ENCODE data around the gene TCF7L1. TPM values are rescaled to one million over a fixed set of nuclear protein-coding genes. Genes with fewer than 3 reads are reported as not detected.

Gene TCF7L1
- total and polyA plus RNA-seq, 2 of the 13 experiments (the other 11 are each of a cell fraction or from before 2014, with no cell fraction given) = 0.04 to 0.15 TPM

DNA sequence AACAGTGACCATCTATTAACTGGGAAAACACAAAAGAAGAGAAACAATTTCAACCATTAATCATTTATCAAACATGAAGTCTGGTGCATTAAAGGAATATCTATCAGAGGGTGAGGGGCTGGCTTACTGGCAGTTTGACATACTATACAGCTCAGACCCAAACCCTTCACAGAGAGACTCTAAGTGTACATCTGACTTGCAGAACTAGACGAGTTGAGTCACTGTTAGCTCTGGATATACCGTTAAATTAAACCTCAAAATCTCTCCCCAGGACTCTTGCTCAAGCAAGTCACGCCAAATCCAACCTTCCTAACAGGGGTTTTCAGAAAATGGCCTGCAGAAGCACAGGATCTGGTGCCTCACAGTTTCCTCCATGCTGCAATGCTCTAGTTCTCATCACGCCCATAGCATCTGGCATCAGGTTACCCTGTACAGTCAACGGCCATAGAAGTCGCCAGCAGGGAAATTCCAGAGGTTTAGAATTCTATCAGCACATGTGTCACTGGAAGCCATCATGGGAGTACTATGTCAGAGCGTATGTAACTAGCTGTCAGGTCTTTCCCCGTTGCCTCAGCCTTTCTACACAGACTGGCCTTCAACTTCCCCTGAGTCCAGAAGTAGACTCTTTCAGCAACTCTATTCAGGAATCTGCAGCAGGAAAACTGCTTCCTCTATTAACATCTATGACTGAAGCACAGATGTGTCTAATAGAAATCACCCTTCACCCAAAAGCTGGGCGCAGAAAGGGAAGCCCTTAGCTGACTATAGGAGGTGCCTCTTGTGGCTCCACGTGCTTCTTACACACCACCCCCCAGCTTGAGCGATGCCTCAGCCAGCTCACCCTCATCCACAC, 185.3 kb downstream of the TCF7L1 start (continued):
- TF ChIP-seq, protein P1, sequence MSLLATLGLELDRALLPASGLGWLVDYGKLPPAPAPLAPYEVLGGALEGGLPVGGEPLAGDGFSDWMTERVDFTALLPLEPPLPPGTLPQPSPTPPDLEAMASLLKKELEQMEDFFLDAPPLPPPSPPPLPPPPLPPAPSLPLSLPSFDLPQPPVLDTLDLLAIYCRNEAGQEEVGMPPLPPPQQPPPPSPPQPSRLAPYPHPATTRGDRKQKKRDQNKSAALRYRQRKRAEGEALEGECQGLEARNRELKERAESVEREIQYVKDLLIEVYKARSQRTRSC (CRISPR knock-in tag; IDR thresholded peaks at IDR 0.05; ENCODE audit: low read depth) = no peak
- TF ChIP-seq NFE2L2 (IDR thresholded peaks at IDR 0.05; ENCODE audit: low read length) (no peak), SALL1 (CRISPR knock-in tag; IDR thresholded peaks at IDR 0.05) (no peak)

DNA sequence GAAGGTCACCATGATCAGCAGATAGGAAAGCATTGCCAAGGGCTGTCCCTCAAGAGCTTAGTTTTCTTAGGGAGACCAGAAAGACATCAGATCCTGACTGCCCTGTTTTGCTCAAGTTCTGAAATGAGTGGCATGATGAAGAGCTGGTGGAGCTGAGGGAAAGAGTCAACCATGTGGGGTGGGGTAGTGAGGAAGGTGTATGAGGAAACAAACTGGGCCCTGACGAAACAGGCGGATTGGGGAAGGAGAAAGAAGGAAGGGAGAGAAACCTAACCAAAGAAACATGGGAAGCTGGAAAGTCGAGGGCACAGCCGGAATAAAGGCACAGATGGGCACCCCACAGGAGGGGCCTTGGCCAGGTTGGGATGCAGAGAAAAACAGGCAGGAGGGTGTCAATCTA, 186.6 kb downstream of the TCF7L1 start:
- 98% methylated on average over 4 of the region's 4 CpGs for WGBS (ENCODE audit: low lambda C conversion rate)
- ChIA-PET CTCF (ENCODE audit: low intra/inter-chr PET ratio, low total read pairs) (no interaction called here), POLR2A (interaction anchor here (0.6 to 5.5 kb wide), 5 partner anchors 10 to 297 kb away, joined by 3 to 25 read pairs (median 7); partner anchors contain the start of genes ELMOD3 and RETSAT)
- Histone ChIP-seq H3K9ac (ENCODE audit: insufficient read depth, low read depth, low read length) (no peak overlapping the region), H3K27ac (ENCODE audit: extremely low read length, insufficient read depth, low read length) (peak overlapping the region; percentile 9), H3K4me1 (ENCODE audit: insufficient read depth, low read length) (peaks cover 62% of the 10 kb centered on the region), H3K4me2 (ENCODE audit: low read depth, low read length) (no peak overlapping the region), H3K27me3 (ENCODE audit: control insufficient read depth in 1 of 2, insufficient read depth in 2 of 2, low read length in 2 of 2) (no peaks in the 10 kb centered on the region), H3K9me3 (ENCODE audit: low read length) (no peaks in the 10 kb centered on the region), H3K4me3 (replicated peaks in 1 of 3; ENCODE audit: insufficient read depth in 1 of 3, low read depth in 2 of 3, low read length in 3 of 3) (no peak overlapping the region), H3K79me2 (ENCODE audit: insufficient read depth, low read length) (peaks cover 67% of the 10 kb centered on the region), H3K36me3 (replicated peaks in 1 of 2; ENCODE audit: control insufficient read depth in 1 of 2, insufficient read depth in 2 of 2, low read length in 2 of 2) (peaks cover 28 to 79% of the 10 kb centered on the region in 2 experiments), H2AFZ (ENCODE audit: low read length) (no peak overlapping the region), H4K20me1 (ENCODE audit: insufficient read depth, low read length) (peaks cover 25% of the 10 kb centered on the region)
- in situ Hi-C loops (cut with HindIII; ENCODE audit: extremely low pct_ligation_motif_present, low pct_unique_long_range_greater_than_20kb) (no loop called here), intact Hi-C loops (cut with micrococcal nuclease; ENCODE audit: unreplicated experiment) (no loop called here)
- BruUV-seq (replicated peaks) = no TSS peak
- DNase-seq (ENCODE audit: low spot score) (no peak), FAIRE-seq (no peak), ATAC-seq (no peak)
- TF ChIP-seq TAF1 (CRISPR knock-in tag; IDR thresholded peaks at IDR 0.05) (0 out of 2 replicates have a peak, but pooled peaks have one; percentile 21), POLR2AphosphoS5 (IDR thresholded peaks at IDR 0.05; ENCODE audit: low read depth, low read length) (0 out of 2 replicates have a peak, but pooled peaks have one; percentile 32), ZNF7 (CRISPR knock-in tag; IDR thresholded peaks at IDR 0.05) (no peak), POLR2G (IDR thresholded peaks at IDR 0.05; ENCODE audit: low read depth, low read length) (0 out of 2 replicates have a peak, but pooled peaks have one; percentile 26)

All from HepG2 (cell line).